H7 (cell line): ENCODE measurements around the gene PGA5. TPM values are rescaled to one million over a fixed set of nuclear protein-coding genes. Genes with fewer than 3 reads are reported as not detected.
"Not testable (repeated sequence)": the region's sequence is repeated elsewhere in the genome, so short reads cannot be mapped to it uniquely, and the experiment has no call there.

ENCODE experiments used
- DNase-seq: peaks from one replicate; pipeline ENCODE4 v3.0.0; 2012
- H3K27me3 ChIP-seq: 2 replicates; pipeline ENCODE4 v1.6.0; 2011; ENCODE audit warnings: mild to moderate bottlenecking, low read length; ENCODE audit not compliant: control insufficient read depth, insufficient read depth
- H3K36me3 ChIP-seq: replicated peaks from 2 replicates; pipeline ENCODE4 v1.5.1; 2011; ENCODE audit warnings: low read length; ENCODE audit not compliant: control insufficient read depth, insufficient read depth
- H3K4me3 ChIP-seq: 2 replicates; pipeline ENCODE4 v1.5.1; 2011; ENCODE audit warnings: low read depth, mild to moderate bottlenecking, control low read depth, low read length, moderate library complexity; ENCODE audit not compliant: insufficient read depth
- total RNA-seq: library from RNA; depleted of rRNA; stranded (reverse); fragments of >200 nt; shearing (Covaris generic); gene quantifications from 2 replicates; pipeline ENCODE4 v1.2.3, GENCODE V29; 2014

Gene PGA5
- total RNA-seq, 1 experiment from 2014 or later = 0.69 TPM

DNA sequence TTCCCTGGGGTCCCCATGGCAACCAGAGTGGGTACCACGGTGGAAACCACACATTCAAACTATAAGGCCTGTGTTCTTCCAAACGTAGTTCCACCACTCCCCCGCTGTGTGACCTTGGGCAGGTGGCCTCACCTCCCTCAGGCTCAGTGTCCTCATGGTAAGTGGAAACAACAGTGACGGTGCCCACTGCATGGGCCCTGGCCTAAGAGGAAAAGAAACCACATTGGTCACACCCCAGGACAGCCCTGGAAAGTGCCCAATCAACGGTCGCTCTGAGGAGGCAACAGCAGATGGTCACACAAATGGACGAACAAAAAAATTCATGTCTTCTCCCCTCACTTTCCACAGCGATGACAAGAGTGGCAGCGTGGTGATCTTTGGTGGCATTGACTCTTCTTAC is 7.1 kb downstream of the PGA5 start:
- H3K27me3 ChIP-seq, DNase-seq, H3K36me3 ChIP-seq, H3K4me3 ChIP-seq: not testable (repeated sequence)

DNA sequence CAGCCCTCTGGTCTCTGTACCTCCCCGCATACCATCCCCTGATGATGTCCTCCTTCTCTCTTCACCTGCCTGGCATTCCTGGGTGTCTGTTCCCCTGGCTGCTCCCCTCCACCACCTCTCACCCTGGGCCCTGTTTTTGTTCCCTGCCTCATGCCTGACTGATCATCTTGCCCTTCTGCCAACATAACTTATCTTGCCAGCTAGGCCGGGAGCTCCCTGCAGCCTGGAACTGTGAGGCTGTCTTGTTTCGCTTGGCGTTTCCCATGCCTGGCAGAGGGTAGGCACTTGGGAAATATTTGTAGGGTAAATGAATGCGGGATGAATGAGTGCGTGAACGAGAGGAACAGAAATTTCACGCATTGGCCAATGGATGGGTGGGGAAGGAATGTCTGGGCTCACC is 8.2 kb downstream of the PGA5 start:
- DNase-seq, H3K27me3 ChIP-seq, H3K36me3 ChIP-seq, H3K4me3 ChIP-seq: not testable (repeated sequence)

DNA sequence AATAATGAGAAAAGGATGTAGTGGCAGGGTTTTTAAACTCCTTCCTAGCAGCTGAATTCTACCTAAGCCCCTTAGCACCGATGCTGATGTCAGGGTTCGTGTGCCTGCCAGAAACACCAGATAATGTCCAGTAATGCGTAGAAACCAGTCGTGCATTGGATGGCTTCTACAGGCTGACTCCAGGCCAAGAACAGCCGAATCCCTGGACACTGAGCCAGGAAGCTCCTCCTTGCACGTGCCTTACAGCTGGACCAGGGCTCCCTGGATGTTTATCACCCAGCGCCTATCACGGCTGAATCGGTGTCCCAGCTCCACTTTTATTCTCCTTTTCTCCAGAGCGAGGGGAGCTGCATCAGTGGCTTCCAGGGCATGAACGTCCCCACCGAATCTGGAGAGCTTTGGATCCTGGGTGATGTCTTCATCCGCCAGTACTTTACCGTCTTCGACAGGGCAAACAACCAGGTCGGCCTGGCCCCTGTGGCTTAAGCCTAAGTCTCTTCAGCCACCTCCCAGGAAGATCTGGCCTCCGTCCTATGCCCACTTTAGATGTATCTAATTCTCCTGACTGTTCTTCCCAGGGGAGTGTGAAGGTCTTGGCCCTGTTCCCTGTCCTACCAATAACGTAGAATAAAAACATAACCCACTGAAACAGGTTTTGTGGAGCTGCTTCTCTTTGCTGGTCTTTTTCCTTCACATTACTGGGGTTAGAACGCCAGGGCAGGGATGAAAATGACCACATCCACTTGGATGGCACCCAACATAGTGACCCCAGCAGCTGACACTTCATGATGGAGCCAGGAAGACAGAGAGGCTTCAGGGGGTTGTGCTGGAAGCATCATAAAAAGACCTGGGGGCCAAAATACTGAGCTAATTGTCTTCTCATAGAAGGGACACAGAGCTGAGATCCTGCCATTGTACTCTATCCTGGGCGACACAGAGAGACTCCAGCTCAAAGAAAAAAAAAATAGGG is 10.1 kb downstream of the PGA5 start:
- not testable (repeated sequence) for H3K4me3 ChIP-seq, DNase-seq, H3K27me3 ChIP-seq, H3K36me3 ChIP-seq

DNA sequence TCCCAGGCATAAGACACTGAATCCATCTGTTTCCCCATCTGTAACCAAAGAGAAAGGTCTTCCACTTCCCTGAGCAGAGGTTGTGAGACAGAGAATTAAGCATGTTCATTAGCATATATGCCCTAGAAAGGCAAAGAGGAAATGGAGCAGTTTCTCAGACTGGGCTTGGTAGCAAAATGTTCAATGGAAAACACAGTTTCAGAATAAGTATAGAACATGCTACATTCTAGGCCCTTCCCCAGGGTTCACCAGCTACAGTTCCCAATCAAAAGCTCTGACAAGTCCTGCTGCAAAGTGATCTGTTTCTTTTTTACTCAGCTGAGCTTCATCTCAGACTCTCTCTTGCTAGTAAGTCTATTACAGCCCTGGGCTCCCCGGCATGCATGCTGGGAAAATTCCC is 11.4 kb downstream of the PGA5 start:
- H3K27me3 ChIP-seq, DNase-seq, H3K36me3 ChIP-seq, H3K4me3 ChIP-seq: not testable (repeated sequence)

DNA sequence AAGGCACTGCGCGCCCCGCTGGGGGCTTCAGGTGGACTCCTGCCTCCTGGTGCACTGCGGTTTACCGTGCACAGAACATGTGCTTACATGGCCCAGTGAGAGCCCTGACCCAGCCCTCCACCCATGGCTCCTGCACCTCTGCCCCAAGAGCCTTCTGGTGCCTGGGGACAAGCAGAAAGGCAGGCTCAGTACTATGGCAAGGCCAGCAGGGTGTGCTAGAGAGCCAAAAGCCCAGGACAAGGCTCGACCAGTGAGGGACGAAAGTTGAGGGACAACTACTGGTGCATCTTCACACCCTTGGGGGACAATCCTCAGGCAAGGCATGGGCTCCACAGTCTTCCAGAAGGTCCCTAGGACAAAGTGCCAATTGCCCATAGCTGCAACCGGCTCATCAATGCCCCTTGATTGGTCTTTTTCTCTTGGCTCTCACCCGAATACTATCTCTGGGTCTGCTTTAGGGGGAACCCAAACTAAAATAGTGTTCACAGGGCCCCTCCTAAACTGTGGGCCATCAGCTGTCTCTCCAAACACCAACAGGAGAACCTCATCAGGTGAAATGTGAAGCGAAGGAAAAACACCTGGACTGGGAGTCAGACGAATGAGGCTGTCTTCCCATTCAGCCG is 13.5 kb downstream of the PGA5 start:
- DNase-seq = peak; percentile 92
- Histone ChIP-seq H3K36me3 (peaks cover 3% of the 10 kb centered on the region), H3K27me3 (no peaks in the 10 kb centered on the region), H3K4me3 (no peak overlapping the region)

DNA sequence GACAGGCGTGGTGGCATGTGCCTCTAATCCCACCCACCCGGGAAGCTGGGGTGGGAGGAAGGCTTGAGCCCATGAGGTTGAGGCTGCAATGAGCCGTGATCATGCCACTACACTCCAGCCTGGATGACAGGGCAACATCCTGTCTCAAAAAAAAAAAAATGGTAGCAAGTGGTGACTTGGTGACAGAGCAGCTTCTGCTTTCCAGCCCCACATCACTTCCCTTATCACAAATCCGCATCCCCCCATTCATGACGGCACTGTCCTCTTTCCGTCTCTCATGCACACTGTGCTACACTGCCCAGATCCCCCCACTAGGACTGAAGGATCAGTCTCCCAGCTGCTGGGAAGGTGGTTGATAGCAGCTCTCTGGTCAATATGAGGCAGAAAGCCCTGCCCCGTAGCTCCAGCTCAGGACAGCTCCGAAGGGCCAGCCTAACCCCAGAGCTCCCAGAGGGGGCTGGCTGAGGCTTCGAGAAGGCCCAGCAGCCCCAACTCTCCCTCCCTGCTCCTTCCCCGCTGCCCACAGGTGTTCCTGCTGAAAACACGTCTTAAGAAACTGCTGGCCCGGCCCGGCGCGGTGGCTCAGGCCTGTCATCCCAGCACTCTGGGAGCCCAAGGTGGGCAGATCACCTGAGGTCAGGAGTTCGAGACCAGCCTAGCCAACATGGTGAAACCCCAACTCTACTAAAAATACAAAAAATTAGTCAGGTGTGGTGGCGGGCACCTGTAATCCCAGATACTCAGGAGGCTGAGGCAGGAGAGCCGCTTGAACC is 15.9 kb downstream of the PGA5 start:
- no peak overlapping the region for H3K4me3 ChIP-seq
- H3K27me3 ChIP-seq = no peaks in the 10 kb centered on the region
- peaks cover 3% of the 10 kb centered on the region for H3K36me3 ChIP-seq
- peak; percentile 37 for DNase-seq

DNA sequence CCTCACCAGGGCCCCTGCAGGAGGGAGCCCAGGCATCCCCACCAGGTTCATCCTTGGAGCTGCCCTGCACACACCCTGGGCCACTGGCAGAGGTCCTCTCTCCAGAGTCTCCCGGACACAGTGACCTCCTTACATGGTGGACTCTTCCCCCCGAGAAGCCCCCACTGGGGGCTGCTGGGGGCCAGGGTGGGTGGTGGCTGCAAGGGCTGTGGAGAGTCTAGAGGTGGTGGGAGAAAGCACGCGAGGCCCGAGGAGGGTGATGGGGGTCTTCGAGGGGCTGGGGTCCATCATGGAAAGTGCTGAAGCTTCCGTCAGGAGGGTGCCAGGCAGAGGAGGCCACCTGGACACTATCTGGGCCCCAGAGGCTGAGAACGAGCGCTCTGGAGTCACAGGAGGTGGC is 17.6 kb downstream of the PGA5 start:
- DNase-seq = no peak
- peaks cover 5% of the 10 kb centered on the region for H3K36me3 ChIP-seq
- no peak overlapping the region for H3K4me3 ChIP-seq
- no peaks in the 10 kb centered on the region for H3K27me3 ChIP-seq

DNA sequence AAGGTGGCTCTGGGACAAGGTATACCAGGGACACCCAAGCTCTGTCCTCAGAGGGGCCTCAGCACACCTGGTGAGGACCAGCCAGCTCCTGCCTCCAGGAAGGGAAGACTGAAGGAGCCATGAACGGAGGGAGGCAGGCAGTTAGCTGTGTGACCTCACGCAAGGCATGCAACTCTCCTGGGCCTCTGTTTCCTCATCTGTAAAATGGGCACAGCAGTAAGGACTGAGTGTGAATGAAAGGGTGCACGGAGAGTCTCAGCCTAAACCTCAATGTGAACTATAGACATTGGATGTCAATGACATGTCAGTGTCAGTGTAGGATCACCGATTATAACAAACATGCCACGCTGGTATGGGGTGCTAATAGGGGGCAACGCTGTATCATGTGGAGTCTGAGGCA is 18.4 kb downstream of the PGA5 start:
- Histone ChIP-seq H3K27me3 (no peaks in the 10 kb centered on the region), H3K36me3 (peaks cover 6% of the 10 kb centered on the region), H3K4me3 (no peak overlapping the region)
- no peak for DNase-seq

DNA sequence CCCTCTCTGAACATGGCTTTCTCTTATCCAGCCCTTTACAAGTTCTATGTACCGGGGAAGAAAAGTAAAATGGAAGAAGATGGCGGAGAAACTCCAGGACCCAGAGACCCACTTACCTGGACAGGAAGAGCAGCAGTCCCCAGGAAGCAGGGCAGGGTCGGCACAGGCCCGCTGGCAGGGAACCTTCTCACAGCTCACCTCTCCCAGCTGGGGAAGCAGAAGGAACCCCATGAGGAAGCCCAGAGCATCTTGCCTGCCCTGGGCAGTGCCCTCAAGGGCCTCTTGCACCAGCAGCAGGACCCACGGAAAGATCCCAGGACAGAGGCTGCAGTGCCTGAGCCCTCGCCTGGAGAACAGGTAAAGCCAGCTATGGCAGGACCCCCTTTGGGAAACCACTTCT is 23.4 kb downstream of the PGA5 start:
- H3K36me3 ChIP-seq = peaks cover 3% of the 10 kb centered on the region
- no peaks in the 10 kb centered on the region for H3K27me3 ChIP-seq
- H3K4me3 ChIP-seq = no peak overlapping the region
- no peak for DNase-seq

DNA sequence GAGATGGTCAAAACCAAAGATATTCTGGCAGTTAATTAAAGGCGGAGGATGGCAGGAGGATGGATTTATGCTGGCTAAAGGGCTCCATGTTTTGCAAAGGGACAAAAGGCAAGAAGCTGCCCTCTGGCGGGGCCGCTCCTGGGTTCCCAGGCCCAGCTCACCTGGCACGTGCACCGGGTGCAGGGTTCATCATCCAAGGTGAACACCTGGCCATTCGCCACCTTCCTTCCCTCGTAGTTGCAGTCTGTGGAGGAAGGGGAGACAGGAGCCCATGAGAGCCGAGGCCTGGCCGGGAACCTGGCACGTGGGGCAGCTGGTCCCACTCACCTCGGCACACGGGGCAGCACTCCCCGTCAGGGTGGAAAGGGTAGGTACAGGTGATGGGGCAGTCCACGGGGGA is 23.8 kb downstream of the PGA5 start:
- Histone ChIP-seq H3K27me3 (no peaks in the 10 kb centered on the region), H3K4me3 (no peak overlapping the region), H3K36me3 (peaks cover 3% of the 10 kb centered on the region)
- DNase-seq = no peak

DNA sequence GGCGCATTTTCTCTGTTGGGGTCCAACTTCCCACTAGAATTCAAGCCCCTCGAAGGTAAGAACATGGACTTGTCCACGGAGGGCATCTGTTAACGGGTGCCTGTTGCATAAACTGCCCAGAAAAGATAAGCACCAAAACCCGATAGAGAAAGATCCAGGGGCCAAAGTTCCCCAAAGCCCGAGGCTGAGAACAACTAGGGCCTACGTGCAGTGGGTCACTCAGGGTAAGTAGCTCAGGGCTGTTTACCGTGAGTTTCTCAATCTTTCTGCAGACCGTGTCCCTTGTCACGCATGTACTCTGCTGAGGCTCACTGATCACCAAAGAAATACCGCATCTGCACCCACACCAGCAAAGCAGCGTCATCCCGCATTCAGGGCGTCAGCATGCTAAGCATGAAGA is 24.4 kb downstream of the PGA5 start:
- Histone ChIP-seq H3K36me3 (peaks cover 3% of the 10 kb centered on the region), H3K27me3 (no peaks in the 10 kb centered on the region), H3K4me3 (no peak overlapping the region)
- DNase-seq = no peak

DNA sequence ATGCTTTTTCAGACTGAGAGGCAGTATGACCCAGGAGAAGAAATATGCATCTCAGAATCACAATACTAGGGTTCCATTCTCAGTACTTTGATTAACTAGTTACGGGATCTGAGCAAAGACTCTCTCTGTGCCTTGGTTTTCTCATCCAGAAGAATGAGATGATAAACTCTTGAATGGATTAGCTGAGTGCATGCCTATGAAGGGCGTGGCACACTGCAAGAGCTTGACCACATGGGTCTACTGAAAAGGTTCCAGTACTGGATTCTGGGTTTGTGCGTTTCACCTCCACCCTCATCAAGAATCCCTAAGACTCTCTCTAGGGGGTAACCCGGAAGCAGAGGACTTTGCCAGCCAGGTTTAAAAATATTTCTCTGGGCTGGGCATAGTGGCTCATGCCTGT is 25.6 kb downstream of the PGA5 start:
- no peak for DNase-seq
- no peaks in the 10 kb centered on the region for H3K27me3 ChIP-seq
- peaks cover 6% of the 10 kb centered on the region for H3K36me3 ChIP-seq
- no peak overlapping the region for H3K4me3 ChIP-seq

DNA sequence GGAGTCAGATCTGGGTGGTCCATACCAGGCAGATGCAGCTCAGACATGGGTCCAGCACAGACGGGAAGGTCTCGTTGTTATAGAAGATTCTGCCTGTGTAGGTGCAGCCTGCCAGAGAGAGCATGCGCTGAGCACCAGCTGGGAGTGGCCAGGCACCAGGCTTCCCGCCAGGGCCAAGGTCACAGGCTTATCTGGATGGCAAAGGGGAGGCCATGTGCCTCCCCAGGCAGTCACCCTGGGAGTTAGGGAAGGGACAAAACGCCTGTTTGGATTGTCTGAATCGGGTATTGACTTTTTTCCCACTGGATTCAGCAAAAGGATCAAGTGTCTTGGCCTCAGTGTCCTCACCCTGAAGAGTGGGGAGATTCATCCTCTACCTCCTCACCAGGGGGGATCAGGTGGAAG is 26.5 kb downstream of the PGA5 start:
- peaks cover 6% of the 10 kb centered on the region for H3K36me3 ChIP-seq
- H3K27me3 ChIP-seq = no peaks in the 10 kb centered on the region
- H3K4me3 ChIP-seq = no peak overlapping the region
- DNase-seq = no peak

DNA sequence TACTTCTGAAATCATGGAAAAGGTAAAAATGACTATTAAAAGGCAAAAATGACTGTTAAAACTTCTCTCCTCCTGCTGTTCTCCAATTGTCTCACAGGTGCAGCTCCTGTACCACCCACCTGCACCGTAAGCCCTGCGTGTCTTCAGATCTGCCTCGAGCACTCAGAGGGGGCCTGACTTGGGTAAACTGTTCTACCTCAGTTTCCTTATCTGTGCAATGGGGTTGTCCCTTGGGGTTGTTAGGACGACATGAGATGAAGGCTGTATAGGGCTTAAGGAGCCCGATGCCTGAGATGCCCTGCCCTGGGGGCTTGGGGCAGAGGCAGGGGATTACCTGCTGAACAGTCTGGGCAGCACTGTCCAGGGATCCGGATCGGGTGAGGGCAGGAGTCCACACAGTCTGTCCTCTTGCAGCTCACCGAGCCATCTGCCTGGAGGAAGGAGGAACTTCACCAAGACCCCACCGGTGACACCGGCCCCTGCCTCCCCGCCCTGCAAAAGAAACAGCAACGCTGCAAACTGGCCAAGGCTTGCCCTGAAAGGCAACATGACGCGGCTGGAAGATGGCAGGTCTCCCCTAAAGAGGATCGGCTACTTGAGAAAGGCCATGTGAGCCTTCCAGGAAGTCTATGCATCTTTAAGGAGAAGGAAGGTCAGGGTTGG is 27.7 kb downstream of the PGA5 start:
- Histone ChIP-seq H3K27me3 (no peaks in the 10 kb centered on the region), H3K4me3 (no peak overlapping the region), H3K36me3 (peaks cover 4% of the 10 kb centered on the region)
- no peak for DNase-seq
